Large intestine (tissue), 3 donors: ENCODE results near the gene INPP5F. TPM values are rescaled to one million over a fixed set of nuclear protein-coding genes. Genes with fewer than 3 reads are reported as not detected.
A peak's percentile ranks its signal among the peaks of the same experiment; 100 is the strongest.
"Not testable (repeated sequence)": the region's sequence is repeated elsewhere in the genome, so short reads cannot be mapped to it uniquely, and the experiment has no call there.

Experiments used
- DNase-seq, 2 donors: peaks; one replicate each; pipeline versions ENCODE4 v3.0.0 to v3.0.0-alpha.2; 2013
- H3K27ac ChIP-seq: one replicate; pipeline ENCODE4 v1.5.1; 2013; ENCODE audit warnings: low read length
- H3K27me3 ChIP-seq: 2 replicates; pipeline ENCODE4 v1.6.1; 2013; ENCODE audit warnings: low read length; ENCODE audit not compliant: control insufficient read depth, insufficient read depth
- H3K36me3 ChIP-seq: 2 replicates; pipeline ENCODE4 v1.6.1; 2013; ENCODE audit warnings: low read length; ENCODE audit not compliant: control insufficient read depth, insufficient read depth
- H3K4me1 ChIP-seq: one replicate; pipeline ENCODE4 v1.6.1; 2013; ENCODE audit warnings: low read length; ENCODE audit not compliant: control insufficient read depth, insufficient read depth
- H3K4me3 ChIP-seq: one replicate; pipeline ENCODE4 v1.5.1; 2013; ENCODE audit warnings: low read length
- H3K9me3 ChIP-seq: one replicate; pipeline ENCODE4 v1.6.1; 2013; ENCODE audit warnings: mild to moderate bottlenecking, low read depth, low read length, moderate library complexity; ENCODE audit not compliant: control insufficient read depth
- WGBS: methylation state at CpG from one replicate; pipeline ENCODE4 v1.1.5; 2013; ENCODE audit warnings: low lambda C conversion rate; ENCODE audit not compliant: insufficient coverage; 5-methylcytosine and 5-hydroxymethylcytosine counted together
- polyA plus RNA-seq: library from polyadenylated mRNA; unstranded; fragments of 120-200 nt; gene quantifications from one replicate; pipeline ENCODE4 v1.2.1, GENCODE V29; 2013

INPP5F gene
- polyA plus RNA-seq, 1 donor = 24.7 TPM

DNA sequence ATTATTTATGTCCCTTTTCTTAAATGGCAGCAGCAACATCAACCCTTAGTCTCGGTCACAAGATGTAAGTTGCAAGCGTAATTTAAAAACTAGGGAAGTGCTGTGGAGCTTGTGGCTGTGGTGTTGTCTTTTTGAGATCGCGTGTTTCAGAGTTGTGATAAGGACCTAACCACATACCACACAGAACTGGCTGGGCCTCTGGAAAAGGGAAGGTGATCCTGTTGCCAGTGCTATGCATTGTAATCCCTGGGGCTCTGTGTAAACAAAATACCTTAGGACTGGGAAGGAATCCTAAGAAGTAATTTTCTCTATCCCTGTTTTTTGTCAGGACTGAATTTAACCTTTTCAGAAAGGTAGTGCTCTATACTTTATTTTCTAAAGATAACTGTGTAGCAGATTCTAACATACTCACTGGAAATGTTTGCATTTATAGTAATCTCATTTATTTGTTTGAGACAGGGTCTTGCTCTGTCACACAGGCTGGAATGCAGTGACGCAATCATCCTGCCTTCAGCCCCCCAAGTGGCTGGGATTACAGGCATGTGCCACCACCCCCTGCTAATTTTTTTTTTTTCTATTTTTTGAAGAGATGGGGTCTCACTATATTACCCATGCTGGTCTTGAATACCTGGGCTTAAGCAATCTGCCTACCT is 60.4 kb downstream of the INPP5F start:
- 70% methylated on average over 2 of the region's 5 CpGs for WGBS
- H3K4me1 ChIP-seq = no peaks in the 10 kb centered on the region
- peak in 1 of 2 donors; percentile 39 for DNase-seq
- H3K9me3 ChIP-seq = no peaks in the 10 kb centered on the region
- H3K27me3 ChIP-seq = no peaks in the 10 kb centered on the region
- no peak overlapping the region for H3K27ac ChIP-seq
- H3K36me3 ChIP-seq = no peaks in the 10 kb centered on the region
- no peak overlapping the region for H3K4me3 ChIP-seq

DNA sequence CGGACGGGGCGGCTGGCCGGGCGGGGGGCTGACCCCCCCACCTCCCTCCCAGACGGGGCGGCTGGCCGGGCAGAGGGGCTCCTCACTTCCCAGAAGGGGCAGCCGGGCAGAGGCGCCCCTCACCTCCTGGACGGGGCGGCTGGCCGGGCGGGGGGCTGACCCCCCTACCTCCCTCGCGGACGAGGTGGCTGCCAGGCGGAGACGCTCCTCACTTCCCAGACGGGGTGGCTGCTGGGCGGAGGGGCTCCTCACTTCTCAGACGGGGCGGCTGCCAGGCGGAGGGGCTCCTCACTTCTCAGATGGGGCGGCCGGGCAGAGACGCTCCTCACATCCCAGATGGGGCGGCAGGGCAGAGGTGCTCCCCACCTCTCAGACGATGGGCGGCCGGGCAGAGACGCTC is 69.3 kb downstream of the INPP5F start:
- not testable (repeated sequence) for H3K27ac ChIP-seq, H3K9me3 ChIP-seq, H3K27me3 ChIP-seq, DNase-seq, H3K4me1 ChIP-seq, H3K36me3 ChIP-seq, H3K4me3 ChIP-seq
- no CpG with 5 or more reads among the region's 32 CpGs for WGBS

DNA sequence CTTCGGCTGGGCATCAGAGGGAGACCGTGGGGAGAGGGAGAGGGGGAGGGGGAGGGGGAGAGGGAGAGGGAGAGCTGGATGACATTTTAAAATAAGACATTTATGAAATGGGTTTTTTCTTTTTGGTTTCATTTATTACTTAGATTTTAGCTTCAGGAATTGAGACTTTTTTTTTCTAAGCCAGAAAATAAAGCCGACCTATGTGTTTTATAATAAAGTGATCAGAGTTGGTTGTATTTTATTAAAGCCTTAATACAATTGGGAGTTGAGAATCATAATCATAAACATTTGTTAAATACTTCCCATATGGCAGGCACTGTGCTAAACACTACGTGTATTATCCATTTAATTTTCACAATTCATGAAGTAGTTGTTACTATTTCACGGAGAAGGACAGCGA is 70.2 kb downstream of the INPP5F start:
- Histone ChIP-seq H3K4me1 (no peaks in the 10 kb centered on the region), H3K27me3 (no peaks in the 10 kb centered on the region)
- WGBS = 100% methylated on average over 1 of the region's 6 CpGs

DNA sequence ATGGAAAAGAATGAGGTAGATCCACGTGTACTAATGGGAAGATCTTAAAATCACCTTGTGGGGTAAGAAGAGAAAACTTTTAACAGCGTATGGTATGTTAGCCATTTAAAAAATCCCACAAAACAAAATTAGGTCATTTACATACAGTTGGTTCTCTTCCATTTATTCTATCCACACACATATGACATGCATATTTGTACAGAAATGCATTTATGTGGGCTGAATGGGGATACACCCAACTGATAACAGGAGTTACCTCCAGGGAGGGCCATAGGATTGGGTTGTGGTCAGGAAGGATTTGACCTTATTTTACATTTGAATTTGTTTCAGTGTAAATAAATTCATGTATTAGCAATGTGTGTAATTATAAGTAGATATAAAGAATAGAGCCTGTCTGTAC is 75.3 kb downstream of the INPP5F start:
- no peaks in the 10 kb centered on the region for H3K27me3 ChIP-seq
- no peaks in the 10 kb centered on the region for H3K4me1 ChIP-seq
- H3K4me3 ChIP-seq = no peak overlapping the region
- no CpG with 5 or more reads among the region's 2 CpGs for WGBS
- no peaks in the 10 kb centered on the region for H3K9me3 ChIP-seq
- no peak for DNase-seq
- H3K36me3 ChIP-seq = peaks cover 10% of the 10 kb centered on the region
- no peak overlapping the region for H3K27ac ChIP-seq

More for the DNA sequence above, 70.2 kb downstream of the INPP5F start:
- DNase-seq = no peak
- Histone ChIP-seq H3K27ac (no peak overlapping the region), H3K36me3 (peaks cover 6% of the 10 kb centered on the region), H3K9me3 (no peaks in the 10 kb centered on the region), H3K4me3 (no peak overlapping the region)

DNA sequence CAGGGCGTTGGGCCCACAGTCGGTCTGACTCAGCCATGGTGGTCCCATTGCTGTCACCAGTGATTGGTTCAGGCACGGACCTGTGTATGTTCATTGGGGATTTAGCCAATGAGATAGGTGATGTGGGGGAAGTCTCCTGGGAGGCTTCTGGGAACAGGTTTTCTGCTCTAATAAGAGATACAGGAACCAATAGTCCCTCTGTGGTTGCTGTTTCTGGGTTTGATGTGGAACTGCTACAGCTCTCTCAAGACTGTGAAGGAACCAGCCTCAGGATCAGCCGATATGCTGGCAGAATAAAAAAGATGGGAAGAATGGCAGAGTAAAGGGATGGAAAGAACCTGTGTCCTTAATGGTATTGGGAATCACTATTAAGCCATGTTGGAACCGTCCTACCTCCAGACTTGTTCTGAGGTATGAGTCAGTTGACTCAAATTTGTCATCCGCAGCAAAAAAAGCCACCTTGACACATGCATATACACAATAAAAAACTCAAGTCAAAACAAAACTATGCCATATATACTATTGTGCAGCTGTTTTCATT is 76.2 kb downstream of the INPP5F start:
- peaks cover 6% of the 10 kb centered on the region for H3K36me3 ChIP-seq
- no peak overlapping the region for H3K27ac ChIP-seq

DNA sequence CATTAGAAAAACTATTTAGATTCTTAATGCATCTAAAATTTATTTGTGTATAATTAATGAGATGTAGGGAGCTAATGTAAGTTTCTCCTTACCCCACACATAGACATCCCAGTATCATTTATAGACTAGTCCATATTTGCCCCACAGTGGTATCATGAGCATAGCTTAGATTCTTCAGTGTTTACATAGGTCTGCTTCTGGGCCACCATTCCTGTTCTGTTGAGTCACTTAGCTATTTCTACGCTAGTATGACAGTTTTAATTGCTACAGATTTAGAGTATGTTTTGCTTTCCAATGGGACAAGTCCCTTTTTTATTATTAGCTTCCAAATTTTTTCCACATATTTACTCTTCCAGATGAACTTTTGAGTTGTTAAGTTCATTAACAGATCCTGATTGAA is 77.4 kb downstream of the INPP5F start:
- no peak overlapping the region for H3K4me3 ChIP-seq
- 100% methylated on average over 1 of the region's 1 CpG for WGBS
- H3K9me3 ChIP-seq = no peaks in the 10 kb centered on the region
- peaks cover 7% of the 10 kb centered on the region for H3K36me3 ChIP-seq
- H3K27ac ChIP-seq = no peak overlapping the region
- no peaks in the 10 kb centered on the region for H3K4me1 ChIP-seq
- no peak for DNase-seq
- no peaks in the 10 kb centered on the region for H3K27me3 ChIP-seq

More for the DNA sequence above, 76.2 kb downstream of the INPP5F start:
- H3K4me1 ChIP-seq = no peaks in the 10 kb centered on the region
- H3K27me3 ChIP-seq = no peaks in the 10 kb centered on the region
- no peaks in the 10 kb centered on the region for H3K9me3 ChIP-seq
- 60% methylated on average over 1 of the region's 6 CpGs for WGBS
- H3K4me3 ChIP-seq = no peak overlapping the region
- DNase-seq = no peak

DNA sequence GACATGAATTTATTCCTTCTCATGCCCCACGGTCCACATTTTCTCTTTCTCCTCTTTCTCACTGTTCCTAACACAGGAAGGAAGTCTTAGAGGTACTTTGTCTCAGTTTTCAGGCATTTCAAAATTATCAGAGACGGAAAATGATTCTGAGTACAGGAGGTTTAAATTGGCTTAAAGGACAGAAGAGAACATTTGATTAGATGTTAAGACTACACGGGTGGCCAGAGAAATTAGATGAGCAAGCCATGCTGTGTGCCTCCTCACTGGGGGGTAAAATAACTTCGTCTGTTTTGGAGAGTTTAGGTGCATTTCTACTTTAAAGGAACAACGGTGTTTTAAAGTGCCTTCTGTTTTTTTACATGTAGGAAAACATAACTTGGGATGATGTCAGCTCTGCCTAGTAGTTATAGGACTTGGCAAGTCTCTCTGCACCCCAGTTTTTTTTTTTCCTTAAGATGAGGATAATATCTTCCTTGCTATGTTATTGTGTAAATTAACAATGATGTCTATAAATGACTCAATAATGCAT is 79.9 kb downstream of the INPP5F start:
- no peaks in the 10 kb centered on the region for H3K27me3 ChIP-seq
- H3K27ac ChIP-seq = no peak overlapping the region
- H3K4me3 ChIP-seq = no peak overlapping the region
- H3K4me1 ChIP-seq = no peaks in the 10 kb centered on the region
- no peak for DNase-seq
- WGBS = 83% methylated on average over 3 of the region's 5 CpGs
- H3K9me3 ChIP-seq = no peaks in the 10 kb centered on the region
- H3K36me3 ChIP-seq = peaks cover 7% of the 10 kb centered on the region

DNA sequence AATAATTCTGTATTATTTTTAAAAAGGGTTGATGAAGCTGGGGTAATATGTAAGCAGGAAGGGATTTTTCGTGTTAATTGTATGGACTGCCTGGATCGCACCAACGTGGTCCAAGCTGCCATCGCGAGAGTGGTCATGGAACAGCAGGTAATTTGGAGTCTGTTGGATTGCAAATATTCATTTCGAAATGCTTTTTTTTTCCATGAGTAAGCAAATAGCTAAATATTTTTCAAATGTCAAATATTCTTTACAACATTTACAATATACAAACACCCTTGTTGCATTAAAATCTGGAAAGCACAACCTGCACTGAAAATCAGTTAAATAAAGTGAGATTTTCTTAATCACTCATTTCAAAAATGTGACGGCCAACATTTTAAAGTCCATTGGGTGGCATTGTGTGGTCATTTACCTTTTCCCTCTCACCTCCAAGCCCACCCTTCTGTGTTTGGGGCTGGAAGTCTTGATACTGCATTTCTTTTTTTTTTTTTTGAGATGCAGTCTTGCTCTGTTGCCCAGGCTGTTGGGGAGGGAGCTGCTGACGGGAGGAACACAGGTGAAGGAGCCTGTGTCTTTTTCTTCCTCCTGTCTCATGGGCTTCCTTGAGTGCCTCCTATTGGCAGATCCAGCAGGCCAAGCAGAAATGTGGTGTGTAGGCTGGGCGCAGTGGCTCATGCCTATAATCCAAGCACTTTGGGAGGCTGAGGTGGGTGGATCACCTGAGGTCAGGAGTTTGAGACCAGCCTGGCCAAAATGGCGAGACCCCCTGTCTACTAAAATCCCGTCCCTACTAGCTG is 80.7 kb downstream of the INPP5F start:
- Histone ChIP-seq H3K27ac (no peak overlapping the region), H3K4me1 (no peaks in the 10 kb centered on the region), H3K4me3 (no peak overlapping the region), H3K27me3 (no peaks in the 10 kb centered on the region), H3K36me3 (peaks cover 7% of the 10 kb centered on the region), H3K9me3 (no peaks in the 10 kb centered on the region)
- 100% methylated on average over 2 of the region's 11 CpGs for WGBS
- DNase-seq = no peak

DNA sequence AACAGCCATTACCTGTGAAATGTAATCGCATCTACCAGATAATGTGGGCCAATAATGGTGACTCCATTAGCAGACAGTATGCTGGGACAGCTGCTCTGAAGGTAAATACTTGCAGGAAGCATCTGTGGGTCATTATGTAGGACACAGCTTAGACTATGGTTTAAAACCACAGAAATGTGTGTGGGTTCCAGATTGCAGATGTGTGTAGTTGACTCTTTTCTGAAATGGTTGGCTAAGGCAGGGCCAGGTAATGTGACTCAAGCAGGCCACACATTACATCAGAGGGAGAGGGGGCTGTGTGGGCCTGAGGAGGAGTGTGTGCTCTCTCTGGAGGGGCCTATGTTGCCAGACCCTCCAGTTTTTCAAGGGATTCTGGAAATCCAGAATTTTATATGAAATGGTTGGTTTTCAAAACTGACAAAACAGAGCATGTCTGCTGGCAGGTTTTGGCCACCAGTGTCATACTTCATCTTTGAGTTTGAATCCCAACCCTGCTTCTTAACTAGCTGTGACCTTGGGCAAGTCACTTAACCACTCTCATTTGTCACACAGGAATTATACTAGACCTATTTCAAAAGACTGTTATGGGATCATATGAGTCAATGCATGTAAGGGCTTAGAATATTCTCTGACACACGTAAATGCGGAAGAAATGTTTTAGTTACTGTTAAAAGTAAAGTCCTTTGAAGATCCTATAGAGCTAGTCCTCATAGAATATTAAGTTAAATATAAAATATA is 82.3 kb downstream of the INPP5F start:
- peak in 1 of 2 donors; percentile 24 for DNase-seq
- no peak overlapping the region for H3K4me3 ChIP-seq
- no peaks in the 10 kb centered on the region for H3K27me3 ChIP-seq
- no peaks in the 10 kb centered on the region for H3K4me1 ChIP-seq
- WGBS = 92% methylated on average over 2 of the region's 3 CpGs
- H3K9me3 ChIP-seq = no peaks in the 10 kb centered on the region
- H3K27ac ChIP-seq = no peak overlapping the region
- H3K36me3 ChIP-seq = peaks cover 7% of the 10 kb centered on the region

DNA sequence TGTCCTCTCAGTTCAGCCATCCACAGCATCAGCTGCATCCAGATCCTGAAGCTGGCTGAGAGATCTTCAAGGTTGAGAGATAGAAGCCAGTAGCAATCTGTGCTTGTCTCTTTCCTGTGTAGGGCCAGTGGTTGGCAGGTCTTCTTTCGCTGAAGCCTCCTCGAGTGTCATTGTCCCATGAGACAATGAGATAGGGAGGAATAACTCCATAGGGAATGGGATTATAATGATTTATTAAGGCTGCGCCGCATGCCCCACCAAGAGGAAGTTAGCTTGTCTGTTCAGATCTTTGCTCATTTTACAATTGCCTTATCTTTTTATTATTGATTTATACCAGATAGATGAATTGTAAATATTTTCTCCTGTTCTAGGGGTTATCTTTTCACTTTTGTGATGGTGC is 85.3 kb downstream of the INPP5F start:
- Histone ChIP-seq H3K36me3 (peaks cover 3% of the 10 kb centered on the region), H3K9me3 (no peaks in the 10 kb centered on the region), H3K4me3 (no peak overlapping the region), H3K27me3 (no peaks in the 10 kb centered on the region), H3K4me1 (no peaks in the 10 kb centered on the region), H3K27ac (no peak overlapping the region)
- WGBS = no CpG with 5 or more reads among the region's 4 CpGs
- DNase-seq = no peak
